HG03558 (cell line): ENCODE data around the gene PLXNB3.
"Not testable (repeated sequence)": the region's sequence is repeated elsewhere in the genome, so short reads cannot be mapped to it uniquely, and the experiment has no call there.

Source experiments
- ATAC-seq: cut with Tn5 transposase; IDR thresholded peaks from one replicate; pipeline ENCODE4 v1.9.1; 2021; ENCODE audit warnings: moderate number of reproducible peaks; ENCODE audit not compliant: unreplicated experiment; ENCODE audit errors: extremely low read depth

The PLXNB3 gene

DNA sequence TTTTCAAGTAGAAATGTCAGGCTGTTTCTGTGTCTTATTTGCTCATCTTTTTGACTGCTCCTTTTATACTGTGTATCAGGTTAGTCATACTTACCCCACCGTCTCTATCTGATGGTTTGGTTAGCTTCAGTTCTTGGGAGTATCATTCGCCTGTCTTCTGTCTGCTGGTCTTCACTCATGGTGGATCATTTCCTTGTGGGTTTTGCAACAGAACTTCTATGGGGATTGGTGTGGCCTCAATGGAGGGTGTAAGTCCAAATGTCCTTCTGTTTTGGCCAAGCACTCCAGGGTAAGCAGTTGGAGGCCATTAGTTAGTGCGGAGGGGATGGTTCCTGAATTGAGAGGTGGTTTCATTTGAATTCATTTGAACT is 32.2 kb upstream of the PLXNB3 start:
- no peak for ATAC-seq

DNA sequence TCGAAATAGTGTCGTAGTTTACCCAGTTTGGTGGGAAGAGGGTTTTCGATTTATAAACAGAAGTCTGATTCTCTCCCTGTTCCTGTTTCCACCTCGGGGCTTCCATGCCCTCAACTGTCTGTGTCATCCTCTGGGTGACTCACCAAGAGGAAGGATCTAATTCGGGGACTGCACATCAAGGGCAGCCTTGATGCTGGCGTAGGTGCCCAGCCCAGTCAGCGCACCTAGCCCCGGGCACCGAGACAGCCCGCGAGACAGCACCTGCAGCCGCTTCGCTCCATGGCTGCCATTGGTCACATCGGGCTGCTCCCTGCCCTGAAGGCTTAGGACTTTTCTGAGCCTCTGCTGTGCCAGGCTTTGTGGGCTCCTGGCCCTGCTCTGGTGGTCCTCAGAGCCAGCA is 31.6 kb upstream of the PLXNB3 start:
- ATAC-seq = no peak

DNA sequence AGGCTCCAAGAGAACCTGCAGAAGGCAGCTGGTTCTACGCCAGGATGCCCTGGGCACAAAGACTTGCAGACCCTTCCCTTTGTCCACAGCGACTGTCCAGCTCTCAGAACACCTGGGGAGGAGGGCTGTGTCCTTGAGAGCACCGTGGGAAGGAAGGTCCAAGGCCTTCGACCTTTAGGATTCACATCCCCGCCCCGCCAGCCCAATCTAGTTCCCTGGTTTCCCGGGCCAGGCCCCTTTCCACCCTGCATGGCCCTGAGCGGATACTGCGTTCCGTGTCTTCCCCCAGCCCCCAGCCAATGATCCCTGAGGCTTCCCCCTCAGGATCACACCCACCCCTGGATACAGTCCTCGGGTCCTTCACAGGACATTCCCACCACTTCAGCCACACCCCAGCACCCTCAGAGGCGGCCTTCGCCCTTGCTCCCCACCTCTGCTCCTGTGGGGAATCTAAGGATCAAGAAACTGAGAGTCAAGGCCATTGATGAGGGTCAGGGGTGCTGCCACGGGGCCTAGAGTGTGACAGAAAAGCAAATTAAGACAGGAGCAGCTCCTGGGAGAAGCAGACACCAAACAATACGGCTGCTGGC is 30.3 kb upstream of the PLXNB3 start:
- ATAC-seq = no peak

- no peak for ATAC-seq
Observed at GRCh38 chrX:153734871-153735270, 29.2 kb upstream of the PLXNB3 start.

DNA sequence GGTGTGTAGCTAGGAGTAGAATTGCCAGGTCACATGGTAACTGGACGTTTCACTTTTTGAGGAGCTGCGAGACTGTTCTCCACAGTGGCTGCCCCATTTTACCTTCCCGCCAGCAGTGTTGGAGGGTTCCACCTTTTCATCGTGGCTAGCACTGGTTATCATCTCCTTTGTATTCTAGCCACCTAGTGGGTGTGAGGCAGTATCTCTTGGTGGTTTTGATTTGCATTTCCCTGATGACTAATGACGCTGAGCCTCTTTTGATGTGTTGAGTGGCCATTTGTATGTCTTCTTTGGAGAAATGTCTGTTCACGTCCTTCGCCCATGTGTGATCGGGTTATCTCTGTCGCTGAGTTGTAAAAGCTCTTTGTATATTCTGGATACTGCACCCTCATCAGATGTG is 28.8 kb upstream of the PLXNB3 start:
- ATAC-seq = no peak

- no peak for ATAC-seq
Observed at GRCh38 chrX:153736071-153736820, 27.8 kb upstream of the PLXNB3 start.

DNA sequence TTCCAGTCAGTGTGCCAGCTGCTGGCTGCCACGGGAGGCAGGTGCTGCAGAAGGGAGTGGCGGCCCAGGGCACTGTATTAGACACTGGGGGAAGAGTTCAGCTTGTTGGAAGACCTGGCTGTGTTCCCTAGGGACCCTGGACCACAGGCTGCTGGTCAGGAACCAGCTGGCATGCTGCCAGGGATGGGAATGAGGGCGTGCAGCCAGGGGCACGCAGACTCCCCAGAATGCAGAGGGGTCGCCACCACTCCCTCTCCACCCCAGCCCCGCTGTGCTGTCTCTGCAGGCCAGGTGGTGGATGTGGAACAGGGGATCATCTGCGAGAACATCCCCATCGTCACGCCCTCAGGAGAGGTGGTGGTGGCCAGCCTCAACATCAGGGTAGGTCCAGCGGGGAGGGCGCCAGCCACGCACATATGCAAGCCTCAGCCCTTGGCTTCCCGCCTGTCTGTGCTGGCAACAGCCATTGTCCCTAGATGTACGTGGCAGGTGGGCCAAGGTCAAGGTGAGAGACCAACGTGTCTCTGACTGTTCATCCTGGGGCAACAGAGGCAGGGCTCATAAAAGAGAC is 27.1 kb upstream of the PLXNB3 start:
- no peak for ATAC-seq

DNA sequence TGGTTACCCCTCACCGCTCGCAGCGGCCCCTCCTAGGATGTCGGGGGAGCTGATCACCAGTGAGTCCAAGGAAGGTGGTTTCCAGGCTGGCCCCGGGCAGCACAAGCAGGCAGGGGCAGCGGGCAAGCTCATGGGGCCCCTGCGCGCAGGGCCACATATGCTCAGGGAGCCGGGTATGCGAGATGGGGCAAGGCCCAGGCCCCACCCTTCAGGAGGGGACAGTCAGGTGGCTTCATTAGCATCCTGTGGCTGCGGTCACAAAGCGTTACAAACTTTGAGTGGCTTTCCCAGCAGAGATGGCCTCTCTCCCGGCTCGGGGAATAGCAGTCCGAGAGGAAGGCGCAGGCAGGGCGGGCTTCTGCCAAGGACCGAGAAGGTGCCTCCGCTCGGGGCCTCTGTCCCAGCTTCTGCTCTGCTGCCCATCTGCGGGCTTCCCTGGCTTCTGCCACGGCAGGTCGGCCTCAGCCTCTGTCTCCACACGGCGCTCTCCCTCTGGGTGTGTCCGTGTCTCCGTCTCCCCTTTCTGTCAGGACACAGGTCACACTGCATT is 25.9 kb upstream of the PLXNB3 start:
- no peak for ATAC-seq

DNA sequence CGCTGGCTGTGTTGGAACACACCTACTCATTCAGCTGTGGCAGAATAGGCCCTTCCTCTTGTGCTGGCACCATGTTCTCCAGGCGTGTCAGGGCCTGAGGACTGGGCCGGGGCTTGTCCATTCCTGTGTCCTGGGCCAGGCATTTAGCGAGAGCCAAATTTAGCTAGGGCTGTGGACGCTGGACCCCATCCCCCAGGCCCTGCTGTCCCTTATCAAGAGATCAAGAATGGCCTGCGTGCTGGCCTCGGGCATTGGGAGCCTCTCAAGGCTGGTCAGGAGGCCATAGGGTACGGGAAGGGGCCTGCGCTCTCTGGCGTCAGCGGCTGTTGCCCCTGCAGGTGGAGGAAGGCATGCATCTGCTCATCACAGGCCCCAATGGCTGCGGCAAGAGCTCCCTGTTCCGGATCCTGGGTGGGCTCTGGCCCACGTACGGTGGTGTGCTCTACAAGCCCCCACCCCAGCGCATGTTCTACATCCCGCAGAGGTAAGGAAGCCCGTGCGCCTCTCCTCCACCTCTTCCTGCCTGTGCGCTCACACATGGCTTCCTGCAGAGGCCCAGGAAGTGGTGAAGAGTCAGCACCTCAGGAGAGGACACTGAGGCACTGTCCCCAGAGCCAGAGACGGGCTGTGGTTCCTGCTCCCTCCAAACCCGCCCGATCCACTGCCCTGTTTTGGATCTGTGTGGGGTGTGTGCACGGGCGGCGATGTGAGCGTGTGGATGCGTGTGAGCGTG is 24.1 kb upstream of the PLXNB3 start:
- ATAC-seq = no peak

GRCh38 chrX:153740631-153741222 is 23.3 kb upstream of the PLXNB3 start:
- no peak for ATAC-seq

DNA sequence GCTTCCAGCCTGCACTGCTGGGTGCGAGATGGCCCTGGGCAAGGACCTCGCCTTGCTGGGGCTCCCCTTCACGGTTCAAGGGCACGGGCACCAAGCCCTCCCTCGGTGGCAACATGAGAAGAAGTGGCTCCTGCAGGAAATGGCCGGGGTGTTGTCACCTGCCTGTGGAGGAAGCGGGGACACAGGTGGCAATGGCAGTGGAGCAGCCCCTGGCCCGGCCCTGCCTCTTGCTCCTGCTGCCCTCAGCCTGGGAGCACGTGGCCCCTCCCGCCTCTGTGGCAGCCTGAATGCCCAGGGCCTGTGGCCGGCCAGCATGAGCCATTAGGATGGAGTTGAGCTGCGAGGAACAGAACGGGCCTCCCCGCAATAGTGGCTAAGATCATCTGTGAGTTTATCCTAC is 22.6 kb upstream of the PLXNB3 start:
- no peak for ATAC-seq

GRCh38 chrX:153742111-153742510 is 21.9 kb upstream of the PLXNB3 start:
- not testable (repeated sequence) for ATAC-seq

- not testable (repeated sequence) for ATAC-seq
Observed at GRCh38 chrX:153742796-153743467, 21.1 kb upstream of the PLXNB3 start.

- not testable (repeated sequence) for ATAC-seq
Observed at GRCh38 chrX:153743468-153744209, 20.4 kb upstream of the PLXNB3 start.

DNA sequence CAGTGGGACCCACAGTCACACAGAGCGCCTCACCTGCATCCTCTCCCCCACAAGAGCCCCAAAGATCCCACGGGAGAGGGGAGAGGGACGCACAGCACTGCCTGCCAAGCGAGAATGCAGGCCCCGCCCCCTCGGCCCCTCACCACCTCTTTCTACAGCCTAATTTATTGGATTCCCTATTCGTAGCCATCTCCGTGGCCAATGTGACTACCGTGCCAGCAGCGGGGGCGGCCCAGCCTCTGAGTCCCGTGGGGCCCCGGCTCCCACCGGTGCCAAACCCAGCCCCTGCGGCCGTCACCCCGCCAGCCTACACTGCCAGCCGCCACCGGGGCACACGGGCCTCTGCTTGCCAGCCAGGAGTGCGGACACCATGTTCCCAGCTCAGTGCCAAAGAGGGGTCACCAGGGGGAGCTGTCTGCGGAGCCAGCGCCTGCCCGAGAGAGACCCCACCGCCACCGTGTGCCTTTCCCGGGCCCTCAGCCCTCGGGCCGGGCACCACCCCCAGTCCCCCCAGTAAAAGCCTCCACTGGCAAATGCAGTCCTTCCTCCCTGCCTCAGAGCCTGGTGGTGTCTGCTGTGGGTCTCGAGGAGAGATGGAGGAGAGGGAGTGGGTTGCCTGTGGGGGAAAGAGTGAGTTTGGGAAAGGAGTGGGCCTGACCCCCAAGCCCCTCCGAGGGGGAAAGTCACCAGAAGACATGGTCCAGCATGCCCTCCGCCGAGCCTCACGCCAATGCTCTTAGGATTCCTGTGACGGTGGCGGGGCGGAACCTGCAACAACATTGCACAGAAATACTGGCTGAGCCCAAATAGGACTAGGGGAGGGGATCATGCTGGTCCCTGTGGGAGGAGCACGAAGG is 19.6 kb upstream of the PLXNB3 start:
- no peak for ATAC-seq

- not testable (repeated sequence) for ATAC-seq
Observed at GRCh38 chrX:153745067-153745433, 19.0 kb upstream of the PLXNB3 start.

DNA sequence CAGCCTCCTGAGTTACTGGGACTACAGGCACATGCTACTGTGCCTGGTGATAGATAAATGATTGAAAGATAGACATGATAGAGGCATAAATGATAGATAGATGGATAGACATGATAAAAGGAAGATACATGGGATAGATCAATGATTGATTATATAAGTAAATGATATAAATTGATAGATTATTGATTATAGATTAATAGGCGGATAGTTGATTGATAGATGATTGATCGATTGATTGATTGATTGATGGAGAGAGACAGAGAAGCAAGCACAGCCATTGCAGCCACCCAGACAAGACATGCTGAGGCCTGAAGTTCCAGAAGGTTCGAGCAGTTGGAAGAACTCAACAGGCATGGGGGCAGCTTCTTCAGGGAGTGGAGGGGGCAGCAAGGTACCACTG is 17.7 kb upstream of the PLXNB3 start:
- ATAC-seq = no peak

- ATAC-seq = not testable (repeated sequence)
Observed at GRCh38 chrX:153746991-153747390, 17.1 kb upstream of the PLXNB3 start.
